RPMI8226 (cell line): ENCODE data around the gene ZP1.
"Not testable (repeated sequence)": the region's sequence is repeated elsewhere in the genome, so short reads cannot be mapped to it uniquely, and the experiment has no call there.

ENCODE experiments used
- DNase-seq: peaks from one replicate; pipeline ENCODE4 v3.0.0-alpha.2; 2015

Gene ZP1

DNA sequence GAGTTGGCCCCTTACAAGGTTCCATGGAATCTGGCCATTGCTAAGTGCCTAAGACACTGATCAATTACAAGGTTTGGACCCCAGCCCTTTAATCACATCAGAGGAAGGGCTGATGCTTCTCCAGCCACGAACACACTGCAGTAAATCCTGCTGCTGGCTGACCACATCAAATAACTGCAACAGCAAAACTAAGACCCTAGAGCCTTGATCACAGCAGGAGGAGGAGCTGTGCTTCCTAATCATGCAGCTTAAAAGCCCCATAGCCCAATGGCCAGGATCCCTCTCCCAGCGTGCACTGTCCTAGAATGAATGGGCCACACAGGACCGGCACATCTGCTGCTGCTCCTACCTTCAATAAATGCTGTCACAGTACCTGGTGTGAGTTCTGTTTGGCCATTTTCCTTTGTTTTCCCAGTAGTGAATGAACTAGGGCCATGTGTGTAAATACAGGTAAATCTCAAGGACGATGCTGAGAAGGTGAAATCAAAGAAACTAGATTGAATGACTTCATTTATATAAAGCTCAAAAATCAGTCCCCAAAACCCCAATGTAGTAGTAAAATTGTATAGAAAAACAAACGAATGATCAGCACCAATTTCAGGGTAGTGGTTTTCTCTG is 12.7 kb downstream of the ZP1 start:
- DNase-seq = no peak

- no peak for DNase-seq
Measured at GRCh38 chr11:60880643-60881282, 13.4 kb downstream of the ZP1 start.

GRCh38 chr11:60887556-60887955 is 20.2 kb downstream of the ZP1 start:
- peak; percentile 78 for DNase-seq

GRCh38 chr11:60889869-60890311 is 22.5 kb downstream of the ZP1 start:
- DNase-seq = no peak

GRCh38 chr11:60890696-60891095 is 23.4 kb downstream of the ZP1 start:
- no peak for DNase-seq

DNA sequence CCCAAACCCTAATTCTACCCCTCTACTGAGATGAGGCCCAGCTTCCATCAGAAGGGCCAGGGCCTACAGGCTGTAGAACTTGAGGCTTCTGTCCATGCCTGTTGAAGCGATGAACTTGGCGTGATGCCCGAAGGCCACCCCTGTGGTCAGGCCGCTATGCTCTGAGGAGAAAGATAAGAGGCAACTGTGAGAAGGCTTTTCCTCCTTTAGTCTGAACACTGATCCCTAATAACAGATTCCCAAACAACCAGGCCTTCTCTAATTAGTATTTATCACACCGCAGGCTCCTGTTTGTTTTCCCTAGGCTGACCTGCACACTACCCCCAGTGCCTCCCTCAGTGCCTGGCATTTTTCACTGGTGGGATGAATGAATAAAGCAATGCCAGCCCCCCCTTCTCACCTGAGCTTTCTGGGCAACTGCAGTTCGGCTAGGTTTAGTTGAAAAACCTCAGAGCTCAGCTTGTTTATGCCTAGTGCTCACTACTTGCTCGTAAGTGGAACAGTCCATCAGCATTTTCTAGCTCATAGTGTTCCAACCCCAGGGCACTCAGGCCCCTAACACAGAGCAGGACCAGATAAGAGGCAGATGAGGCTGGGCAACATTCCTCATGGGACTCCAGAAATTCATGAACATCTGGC is 23.9 kb downstream of the ZP1 start:
- no peak for DNase-seq

DNA sequence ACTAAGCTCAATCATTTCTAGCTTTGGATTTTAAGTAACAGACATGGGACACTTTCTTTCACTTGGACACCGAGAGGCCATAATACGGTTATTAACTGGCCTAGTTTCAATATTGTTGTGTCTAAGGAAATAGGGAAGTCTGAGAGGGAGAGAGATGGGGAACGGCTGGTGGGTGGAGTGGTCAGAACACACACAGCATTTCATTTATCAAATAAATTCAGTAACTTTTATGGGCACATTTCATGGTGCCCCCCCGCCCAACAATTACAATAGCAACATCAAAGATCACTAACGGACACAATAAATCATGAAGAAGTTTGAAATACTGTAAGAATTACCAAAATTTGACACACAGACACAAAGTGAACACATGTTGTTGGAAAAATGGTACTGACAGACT is 28.3 kb downstream of the ZP1 start:
- DNase-seq = no peak

- DNase-seq = no peak
Measured at GRCh38 chr11:60897496-60897895, 30.2 kb downstream of the ZP1 start.

GRCh38 chr11:60899046-60899936 is 31.9 kb downstream of the ZP1 start:
- peak; percentile 39 for DNase-seq

DNA sequence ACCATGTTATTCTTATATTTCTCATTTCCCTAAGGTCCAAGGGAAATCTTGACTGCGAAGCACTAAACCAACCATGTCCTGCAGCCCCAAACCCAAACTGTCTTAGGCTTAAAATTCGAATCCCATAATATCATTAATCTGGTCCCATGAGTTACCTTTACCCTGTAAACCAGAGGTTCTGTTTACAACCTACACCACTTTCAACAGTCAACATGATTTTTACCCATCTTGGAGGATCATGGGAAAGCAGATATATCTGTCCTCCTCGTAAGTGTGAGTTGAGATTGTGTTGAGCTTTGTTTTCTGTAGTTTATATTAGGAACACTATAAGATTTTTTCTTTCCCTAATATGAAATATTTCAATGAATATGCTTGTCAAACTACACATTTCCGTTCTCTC is 32.6 kb downstream of the ZP1 start:
- no peak for DNase-seq

DNA sequence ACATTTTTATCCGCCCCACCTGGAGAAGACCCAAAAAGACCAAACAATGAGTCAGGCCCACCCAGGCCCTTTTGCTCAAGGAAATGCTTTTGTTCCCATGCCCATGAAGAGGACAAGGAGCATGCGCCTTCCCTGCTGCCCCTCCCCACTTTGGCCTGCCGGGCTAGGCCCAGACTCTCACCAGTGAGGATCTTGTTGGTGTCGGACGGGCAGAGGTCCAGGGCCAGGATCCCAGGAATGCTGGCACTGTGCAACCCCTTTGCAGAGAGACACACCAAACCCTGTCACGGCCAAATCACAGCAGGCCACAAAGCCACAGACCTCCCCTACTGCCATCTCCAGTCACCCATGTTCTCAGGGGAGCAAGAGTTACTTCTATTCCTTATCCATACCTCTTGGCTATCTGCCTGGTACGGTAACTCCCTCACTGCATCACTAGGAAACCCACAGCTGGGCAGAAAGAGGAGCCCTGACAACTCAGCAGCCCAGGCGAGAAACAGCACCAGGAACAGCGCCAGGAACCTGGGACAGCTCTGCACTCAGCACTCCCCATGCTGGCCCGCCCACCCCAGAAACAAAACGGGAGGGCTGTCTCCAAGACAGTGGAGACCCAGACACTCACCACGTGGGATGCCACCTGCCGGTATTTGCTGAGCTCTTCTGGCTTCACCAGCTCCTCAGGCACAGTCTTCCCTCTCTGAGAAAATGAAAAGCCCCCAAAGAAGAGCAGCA is 33.5 kb downstream of the ZP1 start:
- DNase-seq = no peak

- no peak for DNase-seq
Measured at GRCh38 chr11:60902625-60903024, 35.3 kb downstream of the ZP1 start.

DNA sequence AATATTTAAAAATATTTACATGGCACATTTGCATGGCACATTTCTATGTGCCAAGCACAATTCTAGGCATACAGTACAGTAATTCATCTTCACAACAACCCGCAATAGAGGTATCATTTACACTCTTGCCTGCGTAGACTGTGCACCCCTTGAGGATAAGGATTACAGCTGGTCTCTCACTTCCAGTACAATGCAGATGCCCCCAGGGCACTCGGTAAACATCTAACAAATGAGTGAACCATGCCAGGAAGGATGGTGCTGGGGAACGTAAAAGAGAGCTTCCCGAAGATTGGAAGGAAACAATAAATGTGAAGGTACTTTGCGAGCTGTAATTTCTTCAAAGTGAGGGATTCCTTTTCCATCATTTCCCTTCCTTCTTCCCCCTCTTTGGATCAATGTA is 37.7 kb downstream of the ZP1 start:
- no peak for DNase-seq

GRCh38 chr11:60905551-60906113 is 38.3 kb downstream of the ZP1 start:
- peak; percentile 16 for DNase-seq

DNA sequence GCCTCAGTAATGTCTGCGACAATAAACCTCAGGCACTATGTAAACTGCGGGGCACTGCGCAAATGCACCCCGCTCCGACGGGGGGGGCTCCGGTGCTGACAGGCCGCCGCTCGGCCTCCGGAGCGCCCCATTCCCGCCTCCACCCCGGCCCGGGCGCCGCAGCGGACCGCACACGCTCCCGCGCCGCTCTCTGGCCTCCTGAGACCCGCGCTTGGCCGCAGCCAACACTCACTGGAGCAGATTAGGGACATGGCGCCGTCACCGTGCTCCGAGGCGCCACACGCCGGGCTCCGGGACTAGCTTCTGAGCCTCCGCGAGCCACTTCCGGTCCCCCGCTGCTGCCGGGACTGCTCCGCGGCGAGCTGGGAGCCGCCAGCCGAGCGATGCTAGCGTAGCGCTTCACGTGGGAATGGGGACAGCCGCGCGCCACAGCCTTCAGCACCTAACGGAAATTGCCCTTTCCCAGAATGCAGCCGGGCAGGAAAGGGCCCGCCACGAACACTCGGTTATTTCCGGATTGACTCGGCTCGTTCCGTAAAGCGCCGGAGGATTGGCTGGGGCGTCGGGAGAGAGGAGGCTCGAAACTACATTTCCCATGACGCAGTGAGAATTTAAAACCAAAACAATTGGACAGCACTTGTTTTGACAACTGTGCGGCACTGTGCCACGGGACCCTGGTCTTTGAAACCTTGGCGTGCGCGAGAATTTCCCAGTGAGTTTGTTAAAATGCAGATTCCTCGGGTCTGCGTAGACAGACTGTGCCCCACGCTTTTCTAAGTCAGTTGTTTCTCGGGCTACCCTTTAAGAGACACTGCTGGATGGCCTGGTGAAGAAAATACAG is 39.0 kb downstream of the ZP1 start, which contains the start of gene PRPF19:
PRPF19 (minus strand) TSS at position 454 of the 841 bp plus-strand sequence; CDS start at position 251, 203 bp downstream.
- peak; percentile 97 for DNase-seq

DNA sequence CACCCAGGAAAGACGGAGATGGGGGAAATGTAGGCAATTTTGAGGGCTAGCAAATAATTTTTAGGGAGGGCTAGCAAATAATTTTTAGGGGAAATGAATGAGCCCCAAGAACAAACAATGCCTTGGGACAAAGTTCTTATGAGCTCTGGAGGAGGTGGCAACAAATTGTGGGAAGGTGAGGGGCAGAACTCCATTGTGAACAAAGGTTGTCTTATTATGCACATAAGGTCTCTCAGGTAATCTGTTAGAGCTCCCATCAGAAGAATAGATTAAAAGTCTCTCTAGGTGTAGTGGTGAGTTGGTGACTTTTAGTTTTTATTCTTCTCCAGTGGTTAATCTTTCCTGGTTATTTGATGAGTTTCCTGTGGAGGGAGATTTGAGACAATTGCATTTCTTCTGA is 41.5 kb downstream of the ZP1 start:
- DNase-seq = no peak

DNA sequence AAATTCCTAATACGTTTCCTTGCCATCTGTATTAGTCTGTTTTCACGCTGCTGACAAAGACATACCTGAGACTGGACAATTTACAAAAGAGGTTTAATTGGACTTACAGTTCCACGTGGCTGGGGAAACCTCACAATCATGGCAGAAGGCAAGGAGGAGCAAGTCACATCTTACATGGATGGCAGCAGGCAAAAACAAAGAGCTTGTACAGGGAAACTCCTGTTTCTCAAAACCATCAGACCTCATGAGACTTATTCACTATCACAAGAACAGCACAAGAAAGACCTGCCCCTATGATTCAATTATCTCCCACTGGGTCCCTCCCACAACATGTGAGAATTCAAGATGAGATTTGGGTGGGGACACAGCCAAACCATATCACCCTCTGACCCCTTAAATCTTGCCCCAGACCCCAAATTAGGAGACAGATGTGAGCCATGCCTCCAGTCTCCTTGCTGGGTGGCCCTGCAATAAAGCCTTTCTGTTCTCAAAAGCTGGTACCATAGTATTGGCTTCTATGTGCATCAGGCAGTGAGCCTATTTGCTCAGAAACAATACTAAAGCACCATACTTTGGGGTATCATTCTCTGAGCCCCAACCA is 42.4 kb downstream of the ZP1 start:
- not testable (repeated sequence) for DNase-seq

- peak; percentile 90 for DNase-seq
Measured at GRCh38 chr11:60910281-60910687, 42.9 kb downstream of the ZP1 start.

- no peak for DNase-seq
Measured at GRCh38 chr11:60910711-60911380, 43.5 kb downstream of the ZP1 start.

- no peak for DNase-seq
Measured at GRCh38 chr11:60912223-60912850, 45.0 kb downstream of the ZP1 start.
